ENCODE measurements around the gene TDRD1. TPM values are rescaled to one million over a fixed set of nuclear protein-coding genes. Genes with fewer than 3 reads are reported as not detected.

Gene TDRD1
- total and polyA plus RNA-seq, 10 of the 15 experiments (the other 5 are each of a cell fraction or from before 2014, with no cell fraction given), result 0.03 to 0.04 TPM; not detected in 8

DNA sequence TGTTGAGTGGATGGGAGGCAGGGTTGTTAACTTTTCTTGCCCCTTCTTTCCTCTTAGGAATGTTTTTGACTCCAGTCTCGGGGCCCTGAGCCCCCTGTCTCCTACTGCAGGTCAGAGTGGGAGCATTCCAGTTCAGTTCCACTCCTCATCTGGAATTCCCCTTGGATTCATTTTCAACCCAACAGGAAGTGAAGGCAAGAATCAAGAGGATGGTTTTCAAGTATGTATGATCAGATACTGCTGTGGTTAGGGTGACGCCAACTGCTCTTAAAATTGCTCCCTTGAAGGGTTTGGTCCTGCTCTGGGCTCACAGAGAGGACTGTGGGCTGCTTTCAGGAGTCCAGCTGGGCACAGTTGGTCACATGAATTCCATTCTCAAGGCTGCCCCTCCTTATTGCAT is 81.9 kb downstream of the TDRD1 start:
- H3K36me3 ChIP-seq (ENCODE audit: control insufficient read depth in 2 of 2, insufficient read depth in 2 of 2, low read length in 1 of 2), result no peaks in the 10 kb centered on the region
- no peaks in the 10 kb centered on the region; a peak in 1 of 4 replicates for H3K27me3 ChIP-seq (replicated peaks in 1 of 2; ENCODE audit: control insufficient read depth in 2 of 2, insufficient read depth in 2 of 2, low read length in 1 of 2)
- no peaks in the 10 kb centered on the region for H4K20me1 ChIP-seq (ENCODE audit: control insufficient read depth, insufficient read depth)
- BruUV-seq (replicated peaks), result no TSS peak
- in situ Hi-C loops (cut with MboI) (no loop called here), intact Hi-C loops (cut with micrococcal nuclease; ENCODE audit: unreplicated experiment) (no loop called here)
- peak; percentile 80 for ATAC-seq
- DNase-seq (ENCODE audit: low read depth, low spot score), result no peak
- 6% methylated on average over 2 of the region's 2 CpGs for WGBS (ENCODE audit: insufficient coverage, insufficient replicate concordance, low lambda C conversion rate, missing lambda C conversion rate)
- H3K4me1 ChIP-seq (ENCODE audit: control insufficient read depth, insufficient read depth, low read length), result peaks cover 4% of the 10 kb centered on the region; the same call in 1 of the 2 replicates
- no peak overlapping the region for H3K4me3 ChIP-seq
- H3K27ac ChIP-seq (ENCODE audit: control insufficient read depth, insufficient read depth), result no peak overlapping the region
- H3K9ac ChIP-seq (ENCODE audit: control insufficient read depth, insufficient read depth, low read length), result no peak overlapping the region
- ChIA-PET SMC1A (ENCODE audit: uncharacterized antibody, unreplicated experiment) (no interaction called here), RAD21 (ENCODE audit: unreplicated experiment) (no interaction called here), CTCF (no interaction called here), POLR2A (no interaction called here)
- H3K79me2 ChIP-seq (ENCODE audit: control insufficient read depth, insufficient read depth, low read length), result no peaks in the 10 kb centered on the region
- H2AFZ ChIP-seq (ENCODE audit: control insufficient read depth, low read depth, low read length), result no peak overlapping the region
- H3K4me2 ChIP-seq (ENCODE audit: control insufficient read depth, insufficient read depth), result no peak overlapping the region
- no peaks in the 10 kb centered on the region for H3K9me3 ChIP-seq (replicated peaks; ENCODE audit: control insufficient read depth, insufficient read depth, low read length)
- FAIRE-seq, result no peak
- TF ChIP-seq RAD21 (IDR thresholded peaks at IDR 0.05; ENCODE audit: insufficient read depth, low read depth, low read length) (no peak), NRF1 (conservative IDR thresholded peaks at IDR 0.05; ENCODE audit: low read depth, low read length) (no peak), NBN (IDR thresholded peaks at IDR 0.05) (no peak), BHLHE40 (IDR thresholded peaks at IDR 0.05; ENCODE audit: borderline replicate concordance in 1 of 2, low read depth in 2 of 2, low read length in 1 of 2) (no peak), SIN3A (IDR thresholded peaks at IDR 0.05; ENCODE audit: low read depth, low read length) (no peak), RELA (IDR thresholded peaks at IDR 0.05; ENCODE audit: borderline replicate concordance, partially characterized antibody) (no peak), POU2F2 (IDR thresholded peaks at IDR 0.05; ENCODE audit: borderline replicate concordance, low read depth, low read length) (no peak), IKZF2 (IDR thresholded peaks at IDR 0.05) (0 out of 4 replicates have a peak, but pooled peaks of 1 of the 2 experiments have one; percentile 10), CEBPB (IDR thresholded peaks at IDR 0.05; ENCODE audit: borderline replicate concordance in 1 of 2, low read depth in 2 of 2, low read length in 2 of 2) (no peak), RUNX3 (IDR thresholded peaks at IDR 0.05; ENCODE audit: low read length) (peak; percentile 51), CREB1 (IDR thresholded peaks at IDR 0.05; ENCODE audit: low read depth) (no peak), BCL11A (IDR thresholded peaks at IDR 0.05; ENCODE audit: low read depth, low read length) (no peak), FOS (IDR thresholded peaks at IDR 0.05; ENCODE audit: borderline replicate concordance, extremely low read depth, insufficient read length) (no peak), SKIL (IDR thresholded peaks at IDR 0.05; ENCODE audit: low read depth, poor library complexity, severe bottlenecking) (no peak), SUZ12 (IDR thresholded peaks at IDR 0.05; ENCODE audit: unreplicated experiment) (no peak), HDAC2 (IDR thresholded peaks at IDR 0.05) (no peak), ZNF274 (IDR thresholded peaks at IDR 0.05; ENCODE audit: insufficient read depth, insufficient read length) (no peak)
- TF ChIP-seq, protein P1, sequence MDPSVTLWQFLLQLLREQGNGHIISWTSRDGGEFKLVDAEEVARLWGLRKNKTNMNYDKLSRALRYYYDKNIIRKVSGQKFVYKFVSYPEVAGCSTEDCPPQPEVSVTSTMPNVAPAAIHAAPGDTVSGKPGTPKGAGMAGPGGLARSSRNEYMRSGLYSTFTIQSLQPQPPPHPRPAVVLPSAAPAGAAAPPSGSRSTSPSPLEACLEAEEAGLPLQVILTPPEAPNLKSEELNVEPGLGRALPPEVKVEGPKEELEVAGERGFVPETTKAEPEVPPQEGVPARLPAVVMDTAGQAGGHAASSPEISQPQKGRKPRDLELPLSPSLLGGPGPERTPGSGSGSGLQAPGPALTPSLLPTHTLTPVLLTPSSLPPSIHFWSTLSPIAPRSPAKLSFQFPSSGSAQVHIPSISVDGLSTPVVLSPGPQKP (IDR thresholded peaks at IDR 0.05; ENCODE audit: low read depth, low read length), result no peak
- TF ChIP-seq, protein P2, sequence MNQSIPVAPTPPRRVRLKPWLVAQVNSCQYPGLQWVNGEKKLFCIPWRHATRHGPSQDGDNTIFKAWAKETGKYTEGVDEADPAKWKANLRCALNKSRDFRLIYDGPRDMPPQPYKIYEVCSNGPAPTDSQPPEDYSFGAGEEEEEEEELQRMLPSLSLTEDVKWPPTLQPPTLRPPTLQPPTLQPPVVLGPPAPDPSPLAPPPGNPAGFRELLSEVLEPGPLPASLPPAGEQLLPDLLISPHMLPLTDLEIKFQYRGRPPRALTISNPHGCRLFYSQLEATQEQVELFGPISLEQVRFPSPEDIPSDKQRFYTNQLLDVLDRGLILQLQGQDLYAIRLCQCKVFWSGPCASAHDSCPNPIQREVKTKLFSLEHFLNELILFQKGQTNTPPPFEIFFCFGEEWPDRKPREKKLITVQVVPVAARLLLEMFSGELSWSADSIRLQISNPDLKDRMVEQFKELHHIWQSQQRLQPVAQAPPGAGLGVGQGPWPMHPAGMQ (IDR thresholded peaks at IDR 0.05; ENCODE audit: borderline replicate concordance), result no peak
- TF ChIP-seq, protein P3, sequence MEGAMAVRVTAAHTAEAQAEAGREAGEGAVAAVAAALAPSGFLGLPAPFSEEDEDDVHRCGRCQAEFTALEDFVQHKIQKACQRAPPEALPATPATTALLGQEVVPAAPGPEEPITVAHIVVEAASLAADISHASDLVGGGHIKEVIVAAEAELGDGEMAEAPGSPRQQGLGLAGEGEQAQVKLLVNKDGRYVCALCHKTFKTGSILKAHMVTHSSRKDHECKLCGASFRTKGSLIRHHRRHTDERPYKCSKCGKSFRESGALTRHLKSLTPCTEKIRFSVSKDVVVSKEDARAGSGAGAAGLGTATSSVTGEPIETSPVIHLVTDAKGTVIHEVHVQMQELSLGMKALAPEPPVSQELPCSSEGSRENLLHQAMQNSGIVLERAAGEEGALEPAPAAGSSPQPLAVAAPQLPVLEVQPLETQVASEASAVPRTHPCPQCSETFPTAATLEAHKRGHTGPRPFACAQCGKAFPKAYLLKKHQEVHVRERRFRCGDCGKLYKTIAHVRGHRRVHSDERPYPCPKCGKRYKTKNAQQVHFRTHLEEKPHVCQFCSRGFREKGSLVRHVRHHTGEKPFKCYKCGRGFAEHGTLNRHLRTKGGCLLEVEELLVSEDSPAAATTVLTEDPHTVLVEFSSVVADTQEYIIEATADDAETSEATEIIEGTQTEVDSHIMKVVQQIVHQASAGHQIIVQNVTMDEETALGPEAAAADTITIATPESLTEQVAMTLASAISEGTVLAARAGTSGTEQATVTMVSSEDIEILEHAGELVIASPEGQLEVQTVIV (IDR thresholded peaks at IDR 0.05; ENCODE audit: borderline replicate concordance, partially characterized antibody), result no peak
